Occipital lobe (tissue), 2 donors: ENCODE data around the gene VPS35L. TPM values are rescaled to one million over a fixed set of nuclear protein-coding genes. Genes with fewer than 3 reads are reported as not detected.

Source experiments
- DNase-seq: peaks from one replicate; lab custom pipeline; 2025; lab: John Stamatoyannopoulos, UW
- total RNA-seq: library from RNA; depleted of rRNA; stranded (reverse); fragments of >200 nt; gene quantifications from one replicate; pipeline ENCODE4 v1.2.3, GENCODE V29; 2014

VPS35L gene
- total RNA-seq, 1 donor from 2014 or later, result 43.2 TPM

DNA sequence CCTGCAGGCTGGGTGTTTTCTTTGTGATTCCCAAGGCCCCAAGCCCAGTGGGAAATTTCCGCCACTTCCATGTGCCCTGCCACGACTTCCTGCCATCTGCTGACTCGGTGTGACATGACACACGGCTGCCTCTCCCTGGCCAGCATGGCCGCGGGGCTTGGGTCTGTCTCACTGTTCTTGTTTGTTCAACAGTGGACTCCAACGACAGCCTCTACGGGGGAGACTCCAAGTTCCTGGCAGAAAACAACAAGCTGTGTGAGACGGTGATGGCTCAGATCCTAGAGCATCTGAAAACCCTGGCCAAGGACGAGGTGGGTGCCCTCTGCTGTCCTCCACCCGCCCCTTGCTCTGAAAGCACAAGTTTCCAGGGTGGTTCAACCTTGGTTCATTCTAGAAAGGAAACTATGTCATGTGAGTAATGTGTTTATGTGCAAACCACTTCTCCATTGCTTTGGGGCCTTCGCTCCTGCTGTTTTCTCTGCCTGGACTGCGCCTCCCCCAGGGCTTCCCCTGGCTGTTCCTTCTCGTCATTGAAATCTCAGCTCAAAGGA lies 135.7 kb downstream of the VPS35L start:
- no peak for DNase-seq

DNA sequence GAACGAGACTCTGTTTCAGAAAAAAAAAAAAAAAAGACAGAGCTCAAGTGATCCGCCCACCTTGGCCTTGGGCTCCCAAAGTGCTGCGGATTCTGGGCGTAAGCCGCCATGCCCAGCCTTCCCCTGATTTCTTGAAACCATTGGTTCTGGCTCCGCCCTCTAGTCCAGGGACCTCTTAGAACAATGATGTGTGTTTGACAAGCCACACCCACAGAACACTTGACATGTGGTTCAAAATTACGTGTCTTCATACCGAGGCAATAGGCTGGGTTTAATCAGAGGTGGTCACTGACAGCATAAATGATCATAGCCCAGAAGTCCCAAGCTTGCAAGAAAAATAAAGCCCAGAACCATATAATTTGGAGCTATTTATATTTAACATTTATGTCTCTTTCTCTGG lies 139.5 kb downstream of the VPS35L start:
- no peak for DNase-seq

DNA sequence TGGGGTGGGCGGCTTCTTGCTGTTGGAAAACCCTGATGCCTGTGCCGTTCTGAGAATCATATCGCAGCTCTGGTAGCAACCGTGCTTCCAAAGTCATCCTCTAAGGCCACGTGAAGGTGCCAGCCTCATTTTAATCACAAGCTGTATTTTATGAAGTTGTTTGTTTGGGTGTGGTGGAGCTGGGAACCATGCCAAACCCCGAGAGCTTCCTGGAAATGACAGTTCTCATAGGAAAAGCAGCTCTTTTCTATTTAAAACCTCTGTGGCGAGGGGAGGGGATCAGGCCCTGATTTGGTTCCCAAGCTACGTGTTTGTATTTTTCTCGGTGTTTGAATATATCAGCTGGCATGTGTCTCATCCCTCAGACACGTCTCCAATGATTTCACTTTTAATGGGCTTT lies 140.8 kb downstream of the VPS35L start:
- no peak for DNase-seq

DNA sequence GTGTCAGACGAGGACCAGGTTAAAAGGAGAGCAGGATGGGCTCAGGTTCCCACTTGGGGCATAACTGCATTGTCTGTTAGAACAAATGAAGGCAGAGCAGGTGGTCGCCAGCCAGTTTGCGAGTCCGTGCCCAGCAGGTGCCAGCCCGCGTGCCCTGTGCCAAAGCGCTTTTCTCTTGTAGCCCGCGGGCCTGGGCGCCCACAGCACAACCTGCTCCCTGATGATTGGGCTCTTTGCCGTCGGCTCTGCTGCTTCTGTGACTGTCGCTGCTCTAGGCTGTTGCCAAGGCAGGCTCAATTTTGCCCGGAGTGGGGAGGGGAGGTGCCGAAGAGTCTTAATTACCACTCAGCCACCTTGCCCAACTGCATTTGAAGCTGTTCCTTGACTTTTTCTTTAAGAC lies 141.5 kb downstream of the VPS35L start:
- DNase-seq, result no peak

DNA sequence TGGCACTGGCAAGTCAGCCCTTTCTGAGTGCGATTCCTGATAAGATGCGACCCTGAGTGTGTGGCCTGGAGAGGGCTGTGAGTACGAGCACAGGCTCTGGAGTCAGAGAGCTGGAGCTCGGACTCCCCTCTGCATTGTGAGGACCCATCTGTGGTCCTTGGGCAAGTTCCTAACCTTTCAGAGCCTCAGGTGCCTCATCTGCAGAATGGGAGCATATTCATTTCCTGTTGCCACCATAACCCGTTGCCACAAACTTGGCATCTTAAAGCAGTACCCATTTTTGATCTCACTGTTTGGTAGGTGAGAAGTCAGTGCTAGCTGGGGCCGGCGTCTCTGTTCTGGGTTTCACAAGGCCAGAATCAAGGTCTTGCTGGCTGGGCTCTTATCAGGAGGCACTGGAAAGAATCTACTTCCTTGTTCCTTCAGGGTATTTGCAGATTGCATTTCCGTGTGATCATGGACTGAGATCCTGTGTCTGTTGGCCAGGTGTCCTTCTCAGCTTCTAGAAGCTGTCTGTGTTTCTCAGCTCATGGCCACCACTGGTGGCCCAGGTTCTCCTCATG lies 142.3 kb downstream of the VPS35L start:
- DNase-seq, result no peak

DNA sequence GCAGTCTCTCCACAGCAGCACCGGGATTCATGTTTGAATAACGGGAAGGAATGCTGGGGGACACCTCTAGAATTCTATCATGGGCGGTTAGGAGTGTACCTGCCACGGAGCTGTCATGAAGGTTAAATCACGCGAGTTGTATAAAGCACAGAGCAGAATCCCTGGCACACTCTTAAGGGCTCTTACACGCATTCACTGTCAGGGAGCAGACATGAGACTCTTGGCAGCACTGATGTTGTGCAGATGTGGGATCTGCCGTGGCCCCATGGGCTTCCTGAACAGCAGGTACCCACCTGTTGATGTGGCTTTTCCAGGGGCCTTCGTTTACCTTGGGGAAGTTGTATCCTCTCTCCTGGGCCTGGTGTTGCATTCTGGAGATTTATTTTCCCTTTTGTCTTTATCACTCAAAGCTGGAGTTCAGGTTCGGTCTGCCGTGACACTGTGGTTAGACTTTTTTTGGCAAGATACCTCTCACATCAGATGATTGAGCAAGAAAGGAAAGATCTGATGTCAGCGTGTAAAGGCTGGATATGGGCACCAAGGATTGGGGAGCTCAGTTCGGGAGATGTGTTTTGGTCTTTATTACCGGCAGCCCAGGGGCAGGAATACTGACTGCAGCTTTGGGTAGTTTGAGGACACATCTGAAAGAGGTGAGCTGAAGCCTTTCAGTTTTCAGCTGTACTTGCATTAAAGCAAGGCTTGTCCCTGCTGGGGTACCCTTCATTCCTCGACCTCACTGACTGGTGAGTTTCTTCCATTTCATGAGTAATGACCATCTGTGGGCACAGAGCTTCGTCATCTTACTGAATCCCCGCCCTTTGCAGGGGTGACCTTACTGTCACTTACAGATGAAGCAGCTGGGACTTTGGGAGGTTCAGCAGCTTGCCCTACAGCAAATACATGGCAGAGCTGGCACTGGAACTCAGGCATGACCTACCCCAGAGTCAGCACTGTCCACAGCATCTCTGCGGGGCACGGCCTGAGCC lies 143.3 kb downstream of the VPS35L start:
- DNase-seq, result no peak

DNA sequence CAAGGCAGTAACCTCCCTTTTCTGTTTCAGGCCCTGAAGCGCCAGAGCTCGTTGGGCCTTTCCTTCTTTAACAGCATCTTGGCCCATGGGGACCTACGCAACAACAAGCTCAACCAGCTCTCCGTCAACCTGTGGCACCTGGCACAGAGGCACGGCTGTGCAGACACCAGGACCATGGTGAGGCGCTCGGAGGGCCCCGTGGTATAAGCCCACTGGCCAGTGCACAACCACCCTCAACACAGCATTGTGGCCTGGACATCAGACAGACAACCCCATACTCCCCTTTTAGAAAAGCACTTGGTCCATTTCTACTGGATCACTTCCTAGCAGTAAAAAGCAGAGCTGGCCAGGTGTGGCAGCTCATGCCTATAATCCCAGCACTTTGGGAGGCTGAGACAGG lies 144.0 kb downstream of the VPS35L start:
- DNase-seq, result no peak

DNA sequence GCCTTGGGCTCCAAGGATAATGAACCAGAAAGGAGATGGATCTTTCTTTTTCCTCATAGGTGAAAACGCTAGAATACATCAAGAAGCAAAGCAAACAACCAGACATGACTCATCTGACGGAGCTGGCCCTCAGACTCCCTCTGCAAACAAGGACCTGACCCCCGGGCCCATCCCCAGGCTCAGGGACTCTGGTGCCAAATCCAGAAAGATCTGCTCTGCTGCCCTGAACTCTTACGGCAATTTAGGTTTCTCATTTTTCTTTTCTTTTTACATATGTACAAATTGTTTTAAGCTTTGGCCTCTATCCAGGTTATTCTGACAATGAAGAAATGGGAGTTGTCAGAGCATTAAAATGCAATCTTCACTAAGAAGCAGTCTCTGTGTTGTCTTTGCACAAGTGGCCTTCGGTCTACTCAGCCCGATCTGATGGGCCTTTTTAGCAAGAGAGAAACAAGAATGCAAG lies 144.8 kb downstream of the VPS35L start:
- DNase-seq, result no peak

DNA sequence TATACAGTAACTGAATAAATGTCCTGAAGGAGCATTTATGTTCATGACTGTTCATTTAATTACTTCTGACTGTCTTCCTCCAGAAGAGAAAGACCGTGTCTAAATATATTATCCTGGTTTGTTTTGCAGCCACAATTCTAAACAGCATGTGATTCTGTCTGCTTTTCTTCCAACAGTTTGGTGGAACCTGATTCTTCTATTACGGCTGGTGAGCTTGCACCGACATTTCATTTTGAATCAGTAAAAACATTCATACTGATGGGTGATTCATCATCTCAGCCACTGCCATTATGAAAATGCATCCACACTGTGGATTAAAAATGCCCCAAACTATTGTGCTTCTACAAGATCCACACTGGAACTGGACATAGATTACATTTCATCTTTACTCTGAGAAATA lies 145.6 kb downstream of the VPS35L start:
- no peak for DNase-seq

DNA sequence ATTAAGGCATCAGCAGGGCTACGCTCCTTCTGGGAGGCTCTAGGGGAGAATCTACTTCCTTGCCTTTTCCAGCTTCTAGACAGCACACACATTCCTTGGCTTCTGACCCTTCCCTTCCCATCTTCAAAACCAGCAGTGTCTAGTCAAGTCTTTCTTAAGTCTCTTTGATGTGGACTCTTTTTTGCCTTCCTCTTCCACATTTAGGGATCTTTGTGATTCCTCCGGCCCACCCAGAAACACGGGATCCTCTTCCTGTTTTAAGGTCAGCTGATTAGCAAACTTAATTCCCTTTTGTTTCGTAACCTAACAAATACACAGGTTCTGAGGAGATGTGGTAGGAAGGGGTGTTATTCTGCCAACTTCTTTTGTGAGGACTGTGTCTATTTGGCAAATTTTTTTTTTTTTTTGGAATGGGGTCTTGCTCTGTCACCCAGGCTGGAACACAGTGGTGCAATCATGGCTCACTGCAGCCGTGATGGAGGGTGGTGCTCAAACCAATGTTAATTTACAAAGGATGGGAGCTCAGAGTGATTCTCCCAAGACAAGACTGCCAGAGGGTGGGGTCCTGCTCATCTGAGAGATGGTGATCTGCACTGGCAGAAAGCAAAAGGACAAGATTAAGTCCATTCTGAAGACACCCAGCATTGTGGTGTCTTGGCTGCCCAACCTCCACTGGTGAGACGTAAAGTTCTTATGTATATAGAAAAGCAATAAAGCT lies 147.8 kb downstream of the VPS35L start:
- DNase-seq, result no peak

DNA sequence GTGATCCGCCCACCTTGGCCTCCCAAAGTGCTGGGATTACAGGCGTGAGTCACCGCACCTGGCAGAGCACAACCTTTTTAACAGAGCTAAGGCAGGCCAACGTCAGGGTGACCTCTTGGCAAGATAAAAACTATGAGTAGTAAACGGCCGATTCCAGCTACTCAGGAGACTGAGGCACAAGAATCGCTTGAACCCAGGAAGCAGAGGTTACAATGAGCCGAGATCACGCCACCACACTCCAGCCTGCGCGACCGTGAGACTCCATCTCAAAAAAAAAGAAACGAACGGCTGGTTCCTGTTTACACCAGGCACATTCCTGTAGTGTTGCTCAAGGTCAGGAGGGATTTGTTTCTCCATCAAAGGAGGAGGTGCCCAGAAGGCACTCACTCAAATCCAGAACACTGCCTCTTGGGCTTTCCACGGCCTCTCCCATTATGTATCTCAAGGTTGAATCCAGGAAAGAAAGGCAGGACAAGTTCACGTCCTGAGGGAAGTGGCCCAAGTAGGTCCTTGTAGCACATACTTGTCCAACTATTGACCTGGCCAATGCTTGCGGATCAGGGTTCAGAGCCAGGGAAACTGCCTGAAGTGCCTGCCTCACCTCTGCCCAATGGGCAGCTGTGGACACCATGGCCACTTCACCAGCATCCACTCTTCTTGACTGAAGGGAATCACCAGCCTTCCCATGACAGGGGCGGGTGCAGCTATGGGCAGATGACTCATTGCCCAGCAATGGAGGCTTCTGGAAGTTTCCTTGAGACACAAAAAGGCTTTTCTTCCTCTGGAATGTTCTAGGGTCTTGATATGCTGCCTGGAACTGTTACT lies 149.0 kb downstream of the VPS35L start:
- no peak for DNase-seq

DNA sequence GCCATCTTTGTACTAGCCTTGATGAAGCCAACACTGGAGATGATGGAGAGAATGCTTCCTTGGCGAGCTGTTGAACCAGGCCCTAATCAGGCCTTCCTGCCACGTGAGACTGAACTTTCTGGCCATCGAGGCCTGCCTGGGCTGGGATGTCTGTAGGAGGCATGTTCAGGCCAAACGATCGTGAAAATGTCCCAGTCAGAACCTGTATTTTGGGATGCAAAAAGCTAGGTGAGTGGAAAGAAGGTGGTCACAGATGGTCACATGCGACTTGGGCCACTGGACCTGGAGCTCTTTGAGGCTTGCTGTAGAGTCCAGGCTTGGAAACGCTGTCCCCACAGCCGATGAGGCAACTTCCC lies 149.6 kb downstream of the VPS35L start:
- no peak for DNase-seq

DNA sequence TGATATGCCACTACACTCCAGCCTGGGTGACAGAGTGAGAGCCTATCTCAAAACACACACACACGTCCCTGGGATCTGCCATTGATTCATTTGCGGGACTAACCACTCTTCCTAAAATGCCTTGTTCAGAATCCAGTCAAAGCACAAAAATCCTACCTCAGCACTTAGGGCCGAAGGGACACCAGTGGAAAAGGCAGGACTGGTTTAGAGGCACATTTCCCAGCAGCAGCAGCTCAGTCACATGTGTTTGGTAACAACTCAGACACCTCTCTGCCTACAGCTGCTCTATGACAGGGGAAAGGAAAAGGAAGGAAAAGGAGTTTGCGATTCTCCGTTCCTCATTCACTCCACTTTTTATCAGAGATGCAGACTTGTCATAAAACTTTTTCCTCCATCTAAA lies 150.3 kb downstream of the VPS35L start:
- no peak for DNase-seq

DNA sequence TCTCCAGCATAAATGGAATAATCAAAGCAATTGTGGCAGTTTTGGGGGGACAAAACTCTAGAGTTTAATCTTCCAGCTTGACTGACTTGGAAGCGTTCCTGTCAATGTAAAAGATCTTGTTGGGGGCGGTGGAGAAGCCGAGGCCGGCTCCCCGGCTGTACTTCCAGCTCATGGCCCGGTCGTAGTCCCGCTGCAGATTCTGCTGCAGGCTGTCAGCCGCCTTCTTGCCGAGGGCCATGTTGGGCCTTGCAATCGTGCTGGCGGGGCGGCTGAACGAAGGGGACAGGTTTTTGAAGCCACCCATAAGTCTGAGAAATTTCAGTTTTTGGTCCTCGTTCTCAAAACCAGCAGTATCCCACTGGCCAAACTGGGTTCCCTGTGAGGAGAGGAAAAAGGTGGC lies 151.3 kb downstream of the VPS35L start:
- DNase-seq, result no peak

DNA sequence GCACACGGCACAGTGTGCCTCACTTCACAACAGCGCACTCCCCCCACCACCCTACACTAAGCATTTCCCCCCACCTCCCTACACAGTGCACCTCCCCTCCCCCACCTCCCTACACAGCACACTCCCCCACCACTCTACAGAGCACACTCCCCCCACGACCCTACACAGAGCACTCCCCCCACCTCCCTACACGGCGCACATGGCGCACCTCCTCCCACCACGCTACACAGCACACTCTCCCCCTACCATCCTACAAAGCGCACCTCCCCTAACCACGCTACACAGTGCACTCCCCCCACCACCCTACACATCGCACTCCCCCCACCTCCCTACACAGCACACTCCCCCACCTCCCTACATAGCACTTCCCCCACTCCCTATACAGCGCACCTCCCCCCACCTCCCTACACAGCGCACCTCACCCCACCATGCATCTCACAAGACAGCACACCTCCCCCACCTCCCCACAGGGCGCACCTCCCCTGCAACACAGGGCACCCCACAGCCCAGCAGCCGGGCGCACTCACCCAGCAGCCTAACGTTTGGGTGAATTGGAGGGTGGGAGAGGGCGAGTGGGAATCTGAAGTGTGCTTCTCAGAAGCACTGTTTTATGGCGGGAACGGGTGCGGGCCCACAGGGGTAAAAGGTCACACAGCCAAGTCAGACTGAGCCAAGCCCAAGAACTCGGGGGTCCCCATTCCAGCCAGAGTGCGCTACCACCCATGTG lies 152.2 kb downstream of the VPS35L start:
- DNase-seq, result no peak

DNA sequence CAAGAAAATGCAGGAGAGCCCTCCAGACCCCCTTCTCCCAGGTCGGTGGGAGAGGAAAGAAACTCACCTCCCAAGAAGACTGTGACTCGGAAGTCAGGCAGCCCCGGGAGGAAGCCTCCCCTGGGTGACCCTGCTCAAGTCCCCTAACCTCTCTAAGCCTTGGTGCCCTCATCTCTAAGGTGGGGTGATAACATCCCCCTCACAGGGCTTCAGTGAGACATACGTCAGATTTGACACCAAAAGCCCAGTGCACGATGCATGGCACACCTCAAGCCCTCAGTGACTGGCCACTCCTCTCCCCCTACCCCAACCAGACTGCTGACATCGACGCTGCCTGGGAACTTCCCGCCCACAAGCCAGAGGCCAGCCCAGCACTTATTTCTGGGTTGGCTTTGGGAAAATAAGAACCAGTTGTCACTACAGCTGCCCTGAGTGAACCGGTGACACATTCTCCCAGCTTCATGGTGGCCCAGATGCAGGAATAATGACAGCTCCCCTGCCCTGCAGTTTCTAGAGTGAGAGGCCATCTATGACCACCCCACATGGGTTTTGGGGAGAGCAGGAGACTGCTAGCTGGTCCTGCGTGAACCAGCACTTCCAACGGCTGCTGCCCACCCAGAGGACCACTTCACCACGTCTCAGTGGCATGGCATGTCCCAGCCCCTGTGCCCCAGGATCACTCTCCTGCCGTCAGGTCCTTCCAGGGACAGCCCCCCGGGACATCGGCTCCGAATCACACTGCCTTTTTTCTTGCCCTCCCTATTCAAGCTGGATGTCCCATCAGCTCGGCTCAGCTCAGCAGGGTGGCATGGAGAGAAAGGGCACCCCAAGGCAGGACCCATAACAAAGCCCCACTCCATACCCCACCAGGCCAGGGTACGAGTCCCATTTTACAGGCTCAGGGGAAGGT lies 153.0 kb downstream of the VPS35L start:
- DNase-seq, result no peak

DNA sequence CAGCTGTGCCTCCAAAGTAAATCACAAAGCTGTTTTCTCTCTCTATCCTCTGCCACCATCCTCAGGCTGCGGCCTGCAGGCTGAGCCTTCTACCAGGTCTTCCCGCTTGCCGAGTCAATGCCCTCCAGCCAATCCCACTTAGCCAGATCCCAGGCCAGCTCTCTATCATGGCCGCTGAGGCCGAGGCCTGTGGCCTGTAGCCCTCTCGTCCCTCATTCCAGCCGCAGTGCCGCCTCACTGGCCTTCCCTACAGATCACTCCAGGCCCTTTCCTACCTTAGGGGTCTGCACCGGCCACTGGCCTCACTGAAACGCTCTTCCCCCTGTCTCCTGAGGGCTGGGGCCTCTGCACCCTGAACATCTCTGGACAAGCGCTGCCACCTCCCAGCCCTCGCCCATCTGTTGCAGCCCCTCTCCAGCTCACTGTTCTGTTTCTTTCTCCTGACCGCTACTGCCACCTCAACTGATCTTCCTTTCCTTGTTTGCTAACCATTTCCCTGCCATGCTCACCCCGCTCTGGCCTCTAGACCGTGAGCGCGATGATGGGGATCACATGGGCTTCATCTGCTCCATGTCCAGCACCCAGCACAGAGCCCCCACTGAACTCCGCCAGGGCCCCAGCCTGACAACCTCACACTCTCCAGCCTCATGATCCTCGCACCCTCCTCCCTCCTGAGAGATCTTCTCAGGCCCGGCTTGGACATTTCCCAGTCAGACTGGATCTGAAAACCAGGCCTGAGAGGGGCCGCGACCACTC lies 154.1 kb downstream of the VPS35L start:
- DNase-seq, result no peak

DNA sequence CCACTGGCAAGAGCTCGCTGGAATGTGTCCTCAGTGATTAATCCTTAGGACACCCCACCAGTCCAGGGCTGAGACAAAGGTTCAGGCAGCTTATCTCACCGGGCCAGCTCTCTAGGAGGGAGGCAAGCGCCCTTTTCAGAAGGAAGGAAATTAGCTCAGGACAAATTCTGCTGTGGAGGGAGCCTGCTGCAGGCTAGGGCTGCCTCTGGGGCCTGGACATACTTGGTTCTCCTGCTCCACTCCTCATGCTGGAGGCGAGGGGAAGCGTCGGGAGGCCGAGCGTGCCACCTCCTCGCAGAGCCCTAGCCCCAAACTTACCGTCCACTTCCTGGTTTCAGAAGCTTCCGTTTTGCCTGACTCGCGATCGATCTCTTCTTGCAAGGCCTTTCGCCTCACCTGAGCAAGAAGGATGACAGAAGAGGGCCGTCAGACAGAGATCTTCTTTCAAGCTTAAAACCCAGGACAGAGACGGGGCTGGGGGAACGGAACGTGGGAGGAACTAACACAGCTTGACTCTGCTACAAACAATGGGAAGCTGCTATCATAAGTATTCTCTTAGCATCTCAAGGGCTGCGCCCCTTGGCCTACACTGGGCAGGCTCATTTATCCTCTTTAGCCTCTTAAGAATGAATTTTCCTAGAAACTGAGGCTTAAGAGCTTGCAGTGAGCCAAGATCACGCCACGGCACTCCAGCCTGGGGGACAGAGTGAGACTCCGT lies 154.8 kb downstream of the VPS35L start:
- no peak for DNase-seq
